G401 (cell line): ENCODE results near the gene FBXW10. TPM values are rescaled to one million over a fixed set of nuclear protein-coding genes. Genes with fewer than 3 reads are reported as not detected.
A peak's percentile ranks its signal among the peaks of the same experiment; 100 is the strongest.
"Not testable (repeated sequence)": the region's sequence is repeated elsewhere in the genome, so short reads cannot be mapped to it uniquely, and the experiment has no call there.

Experiments used
- DNase-seq: peaks from one replicate; pipeline ENCODE4 v3.0.0-alpha.2; 2015; ENCODE audit warnings: low spot score
- in situ Hi-C: cut with HindIII; loops from 2 replicates; pipeline ENCODE4 v1.10.0; 2016; ENCODE audit warnings: low sequenced_read_pairs, mixed read lengths
- total RNA-seq: library from RNA; depleted of rRNA; stranded (reverse); fragments of >200 nt; shearing (Covaris generic); gene quantifications from 2 replicates; pipeline ENCODE4 v1.2.3, GENCODE V29; 2014

FBXW10 gene
- total RNA-seq, 1 experiment from 2014 or later = not detected

DNA sequence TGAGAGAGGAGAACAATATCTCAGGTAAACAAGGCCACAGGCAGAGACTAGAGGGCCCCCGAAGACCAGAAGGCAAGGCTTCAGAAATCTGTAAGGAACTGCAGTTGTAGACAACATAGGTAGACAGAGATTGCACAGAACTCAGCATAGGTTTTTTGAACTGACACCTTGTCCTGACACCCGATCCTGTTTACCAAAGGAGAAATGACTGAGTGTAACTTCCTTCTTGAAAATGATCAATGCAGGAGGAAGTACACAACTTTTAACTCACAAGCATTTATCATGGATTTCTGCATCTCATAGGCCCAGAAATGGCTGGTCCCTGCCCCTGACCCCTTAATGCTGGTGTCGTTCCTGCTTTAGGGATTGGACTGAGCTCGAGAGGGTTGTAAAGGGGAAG is 872 bp downstream of the FBXW10 start:
- DNase-seq, in situ Hi-C loops: not testable (repeated sequence)

DNA sequence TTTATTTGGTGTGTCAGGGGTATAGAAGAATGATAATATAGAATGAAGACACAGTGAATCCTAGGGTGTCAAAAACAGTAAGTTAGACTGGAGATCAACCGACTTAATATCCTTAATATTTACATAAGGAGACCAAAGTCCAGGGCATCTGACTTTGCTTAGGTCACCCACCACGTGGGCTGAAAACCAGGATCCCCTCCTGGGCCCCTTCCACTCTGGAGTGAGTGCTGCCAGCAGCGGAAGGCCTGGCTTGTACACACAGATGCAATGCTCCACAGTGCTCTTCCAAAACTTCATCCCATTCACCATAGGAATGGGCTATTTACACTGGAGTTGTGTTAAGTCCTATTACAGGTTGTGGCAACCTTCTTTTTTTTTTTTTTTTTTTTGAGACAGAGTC is 2.7 kb downstream of the FBXW10 start:
- in situ Hi-C loops, DNase-seq: not testable (repeated sequence)

DNA sequence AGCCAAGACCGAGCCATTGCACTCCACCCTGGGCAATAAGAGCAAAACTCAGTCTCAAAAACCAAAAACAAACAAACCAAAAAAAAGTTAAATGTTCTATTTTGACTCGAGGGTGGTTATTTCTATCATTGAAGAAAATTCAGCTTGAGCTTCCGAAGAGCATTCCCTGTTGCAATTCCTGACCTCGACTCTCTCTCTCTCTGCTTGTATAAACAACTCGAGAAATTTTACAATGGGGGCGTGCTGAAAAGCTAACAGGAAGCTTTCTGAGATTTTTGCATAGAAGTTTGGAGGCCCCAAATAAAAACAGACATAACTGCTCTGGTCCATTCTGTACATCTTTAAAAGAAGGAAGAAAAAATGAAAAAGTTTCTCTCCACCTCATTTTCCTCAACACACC is 3.6 kb downstream of the FBXW10 start:
- in situ Hi-C loops, DNase-seq: not testable (repeated sequence)

GRCh38 chr17:18750242-18750641 is 6.4 kb downstream of the FBXW10 start:
- DNase-seq, in situ Hi-C loops: not testable (repeated sequence)

GRCh38 chr17:18753829-18754409 is 10.1 kb downstream of the FBXW10 start:
- DNase-seq, in situ Hi-C loops: not testable (repeated sequence)

- in situ Hi-C loops, DNase-seq: not testable (repeated sequence)
Observed at GRCh38 chr17:18755969-18756368, 12.1 kb downstream of the FBXW10 start.

GRCh38 chr17:18757368-18758044 is 13.7 kb downstream of the FBXW10 start:
- in situ Hi-C loops, DNase-seq: not testable (repeated sequence)

- in situ Hi-C loops, DNase-seq: not testable (repeated sequence)
Observed at GRCh38 chr17:18758344-18758743, 14.5 kb downstream of the FBXW10 start.

- in situ Hi-C loops = not testable (repeated sequence)
- peak; percentile 54 for DNase-seq
Observed at GRCh38 chr17:18760221-18760620, 16.4 kb downstream of the FBXW10 start.

DNA sequence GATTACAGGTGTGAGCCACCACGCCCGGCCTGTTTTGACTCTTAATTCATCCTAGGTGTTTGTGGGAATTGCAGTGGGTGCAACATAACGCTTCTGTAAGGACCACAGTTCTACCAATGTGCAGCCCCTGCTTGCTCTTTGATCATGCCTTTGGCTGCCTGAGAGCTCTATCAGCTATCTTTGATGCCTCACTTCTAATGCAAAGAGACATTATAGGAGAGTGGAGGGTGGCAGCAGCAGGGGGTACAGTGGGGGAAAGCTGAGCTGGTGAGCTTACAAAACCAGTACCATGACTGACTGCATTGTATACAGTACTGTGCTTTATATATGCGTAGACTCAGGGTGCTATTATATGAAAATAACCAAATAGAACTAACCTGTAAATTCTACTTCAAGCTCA is 26.7 kb downstream of the FBXW10 start:
- in situ Hi-C loops = not testable (repeated sequence)

DNA sequence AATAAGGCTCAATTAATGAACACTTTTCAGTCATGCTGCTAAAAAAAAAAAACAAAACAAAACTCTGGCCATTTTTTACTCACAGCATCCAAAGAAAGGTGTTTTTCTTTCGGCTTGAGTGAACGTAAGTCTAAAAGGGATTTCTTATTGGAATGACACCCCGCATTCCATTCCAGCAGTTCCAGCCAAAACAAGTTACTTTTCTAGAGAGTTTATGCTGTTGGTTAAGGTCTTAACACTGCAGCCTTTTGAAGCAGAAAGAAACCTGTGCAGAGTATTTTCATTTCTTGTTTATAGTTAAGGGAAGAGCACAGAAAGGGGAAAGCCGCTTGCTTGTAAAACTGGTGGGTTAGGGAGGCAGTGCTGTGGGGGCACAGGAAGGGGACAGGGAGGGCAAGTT is 27.2 kb downstream of the FBXW10 start:
- in situ Hi-C loops = not testable (repeated sequence)

More for the DNA sequence above, 26.7 kb downstream of the FBXW10 start:
- DNase-seq = not testable (repeated sequence)

GRCh38 chr17:18772471-18772870 is 28.6 kb downstream of the FBXW10 start:
- in situ Hi-C loops = no loop called here
- no peak for DNase-seq

More for the DNA sequence above, 27.2 kb downstream of the FBXW10 start:
- not testable (repeated sequence) for DNase-seq

GRCh38 chr17:18780991-18781718 is 37.3 kb downstream of the FBXW10 start, which contains the start of gene TVP23B:
TSS of gene TVP23B (plus strand) at chr17:18781183. CDS start at chr17:18781294, 111 bp downstream.
- in situ Hi-C loops = not testable (repeated sequence)
- DNase-seq = peak; percentile 96

DNA sequence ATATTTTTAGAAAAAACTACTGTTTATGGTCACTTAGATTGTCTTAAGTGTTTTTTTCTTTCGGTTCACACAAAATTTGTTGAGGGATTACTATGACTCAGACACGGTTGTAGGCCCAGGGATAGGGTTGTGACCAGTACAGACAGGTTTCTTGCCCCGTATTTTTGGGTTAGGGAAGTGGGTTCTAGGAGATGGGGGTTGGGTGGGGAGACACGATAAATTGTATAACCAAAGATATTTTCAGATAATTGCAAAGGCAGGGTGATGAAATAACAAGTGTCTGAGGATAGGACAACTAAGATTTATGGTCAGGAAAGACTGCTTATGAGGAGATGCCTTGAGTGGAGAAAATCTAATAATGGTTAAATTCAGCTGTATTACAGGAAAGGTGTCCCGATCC is 38.0 kb downstream of the FBXW10 start:
- DNase-seq, in situ Hi-C loops: not testable (repeated sequence)

- in situ Hi-C loops = not testable (repeated sequence)
Observed at GRCh38 chr17:18785933-18786332, 42.1 kb downstream of the FBXW10 start.

GRCh38 chr17:18786890-18787289 is 43.0 kb downstream of the FBXW10 start:
- DNase-seq, in situ Hi-C loops: not testable (repeated sequence)

More at GRCh38 chr17:18785933-18786332, 42.1 kb downstream of the FBXW10 start:
- not testable (repeated sequence) for DNase-seq

GRCh38 chr17:18791402-18791801 is 47.5 kb downstream of the FBXW10 start:
- in situ Hi-C loops = not testable (repeated sequence)

DNA sequence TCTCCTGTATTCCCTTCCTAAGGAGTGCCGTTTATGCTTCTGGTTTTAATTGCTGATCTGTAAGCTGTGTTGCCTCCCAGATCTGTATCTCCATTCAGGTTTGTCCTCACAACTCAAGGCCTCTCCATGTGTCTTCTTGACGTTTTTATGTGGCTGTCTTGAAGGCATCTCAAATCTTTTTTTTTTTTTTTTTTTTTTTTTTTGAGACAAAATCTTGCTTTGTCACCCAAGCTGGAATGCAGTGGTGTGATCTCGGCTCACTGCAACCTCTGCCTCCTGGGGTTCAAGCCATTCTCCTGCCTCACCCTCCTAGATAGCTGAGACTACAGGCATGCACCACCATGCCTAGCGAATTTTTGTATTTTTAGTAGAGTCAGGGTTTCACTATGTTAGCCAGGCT is 51.0 kb downstream of the FBXW10 start:
- in situ Hi-C loops, DNase-seq: not testable (repeated sequence)

More at GRCh38 chr17:18791402-18791801, 47.5 kb downstream of the FBXW10 start:
- DNase-seq = not testable (repeated sequence)

- in situ Hi-C loops, DNase-seq: not testable (repeated sequence)
Observed at GRCh38 chr17:18796887-18797286, 53.0 kb downstream of the FBXW10 start.
